Skeletal muscle cell (primary cell): ENCODE data around the gene SUSD3.
"Not testable (repeated sequence)": the region's sequence is repeated elsewhere in the genome, so short reads cannot be mapped to it uniquely, and the experiment has no call there.

Experiments used
- DNase-seq: peaks from one replicate; pipeline ENCODE4 v3.0.0-alpha.2; 2010; ENCODE audit warnings: low read depth
- H3K4me3 ChIP-seq: 2 replicates; pipeline ENCODE4 v1.5.1; 2011; ENCODE audit warnings: low read depth, mild to moderate bottlenecking, control low read depth, low read length, moderate library complexity

The SUSD3 gene

DNA sequence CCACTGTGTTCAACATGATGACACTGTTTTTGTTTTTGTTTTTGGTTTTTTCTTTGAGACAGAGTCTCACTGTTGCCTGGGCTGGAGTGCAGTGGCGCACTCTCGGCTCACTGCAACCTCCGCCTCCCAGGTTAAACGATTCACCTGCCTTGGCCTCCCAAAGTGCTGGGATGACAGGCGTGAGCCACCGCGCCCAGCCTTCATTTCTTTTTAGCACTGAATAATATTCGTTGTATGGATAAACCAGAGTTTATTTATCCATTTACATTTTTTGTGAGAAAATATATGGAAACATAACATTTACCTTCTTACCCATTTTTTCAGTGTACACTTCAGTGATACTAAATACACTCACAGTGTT lies 41.8 kb downstream of the SUSD3 start:
- H3K4me3 ChIP-seq, result no peak overlapping the region
- DNase-seq, result no peak

DNA sequence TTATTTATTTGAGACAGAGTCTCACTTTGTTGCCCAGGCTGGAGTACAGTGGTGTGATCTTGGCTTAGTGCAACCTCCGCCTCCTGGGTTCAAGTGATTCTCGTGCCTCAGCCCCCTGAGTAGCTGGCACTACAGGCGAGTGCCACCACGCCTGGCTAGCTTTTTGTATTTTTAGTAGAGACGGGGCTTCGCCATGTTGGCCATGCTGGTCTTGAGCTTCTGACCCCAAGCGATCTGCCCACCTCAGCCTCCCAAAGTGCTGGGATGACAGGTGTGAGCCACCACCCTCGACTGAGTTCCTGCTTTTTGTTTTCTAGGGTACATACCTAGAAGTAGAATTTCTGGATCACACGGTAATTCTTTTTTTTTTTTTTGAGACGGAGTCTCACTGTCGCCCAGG lies 42.6 kb downstream of the SUSD3 start:
- DNase-seq, H3K4me3 ChIP-seq: not testable (repeated sequence)

DNA sequence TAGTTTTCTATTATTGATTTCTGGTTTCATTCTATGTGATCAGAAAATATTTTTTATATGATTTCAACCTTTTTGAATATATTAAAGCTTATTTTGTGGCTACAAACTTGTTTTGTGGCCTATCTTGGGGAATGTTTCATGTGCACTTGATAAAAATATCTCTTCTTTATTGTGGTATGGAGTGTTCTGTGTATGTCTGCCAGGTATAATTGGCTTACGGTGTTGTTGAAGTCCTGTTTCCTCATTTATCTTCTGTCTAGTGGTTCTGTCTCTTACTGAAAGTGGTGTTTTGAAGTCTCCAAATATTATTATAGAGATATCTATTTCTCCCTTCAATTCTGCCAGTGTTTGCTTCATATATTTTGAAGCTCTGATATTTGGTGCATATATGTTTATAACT lies 47.1 kb downstream of the SUSD3 start:
- no peak for DNase-seq
- no peak overlapping the region for H3K4me3 ChIP-seq

DNA sequence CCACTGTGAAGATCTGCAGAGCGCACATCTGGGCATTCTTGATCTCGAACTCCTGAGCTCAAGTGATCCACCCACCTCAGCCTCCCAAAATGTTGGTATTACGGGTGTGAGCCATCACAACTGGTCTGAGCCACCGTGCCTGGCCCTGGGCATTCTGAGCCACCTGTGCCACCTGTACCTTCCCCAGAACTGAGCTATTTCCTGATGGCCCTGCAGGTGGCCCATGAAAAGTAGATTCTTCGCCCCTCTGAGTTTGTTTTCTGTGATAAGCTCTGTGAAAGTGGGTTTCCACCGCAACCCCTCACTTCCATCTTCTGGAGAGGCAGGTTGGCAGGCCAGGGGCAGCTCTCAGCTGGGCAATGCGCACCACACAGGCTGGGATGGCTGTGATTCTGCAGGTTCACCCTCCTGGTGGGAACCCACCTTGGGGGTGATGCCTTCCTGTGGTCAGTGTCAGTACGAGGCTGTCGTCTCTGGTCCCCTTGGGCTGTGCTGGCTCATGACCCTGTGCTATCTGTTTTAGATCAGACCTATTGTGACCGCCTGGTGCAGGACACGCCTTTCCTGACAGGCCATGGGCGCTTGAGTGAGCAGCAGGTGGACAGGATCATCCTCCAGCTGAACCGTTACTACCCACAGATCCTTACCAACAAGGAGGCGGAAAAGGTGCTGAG lies 48.8 kb downstream of the SUSD3 start:
- DNase-seq, result no peak
- no peak overlapping the region for H3K4me3 ChIP-seq

DNA sequence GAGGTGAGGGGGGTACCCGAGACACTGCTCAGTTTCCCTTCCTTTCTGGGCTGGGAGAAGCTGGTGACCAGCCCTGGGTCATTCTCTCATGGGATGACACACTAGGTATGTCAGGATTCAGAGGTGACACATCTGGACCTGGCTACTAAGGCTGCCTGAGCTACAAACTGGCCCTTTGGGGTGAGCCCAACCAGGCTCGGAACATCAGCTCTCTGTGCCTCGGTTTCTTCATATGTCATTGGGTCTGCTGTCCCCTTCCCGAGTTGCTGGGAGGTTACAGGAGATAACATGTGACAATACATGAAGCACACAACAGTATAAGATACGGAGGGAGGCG lies 49.3 kb downstream of the SUSD3 start:
- H3K4me3 ChIP-seq, result no peak overlapping the region
- DNase-seq, result no peak

DNA sequence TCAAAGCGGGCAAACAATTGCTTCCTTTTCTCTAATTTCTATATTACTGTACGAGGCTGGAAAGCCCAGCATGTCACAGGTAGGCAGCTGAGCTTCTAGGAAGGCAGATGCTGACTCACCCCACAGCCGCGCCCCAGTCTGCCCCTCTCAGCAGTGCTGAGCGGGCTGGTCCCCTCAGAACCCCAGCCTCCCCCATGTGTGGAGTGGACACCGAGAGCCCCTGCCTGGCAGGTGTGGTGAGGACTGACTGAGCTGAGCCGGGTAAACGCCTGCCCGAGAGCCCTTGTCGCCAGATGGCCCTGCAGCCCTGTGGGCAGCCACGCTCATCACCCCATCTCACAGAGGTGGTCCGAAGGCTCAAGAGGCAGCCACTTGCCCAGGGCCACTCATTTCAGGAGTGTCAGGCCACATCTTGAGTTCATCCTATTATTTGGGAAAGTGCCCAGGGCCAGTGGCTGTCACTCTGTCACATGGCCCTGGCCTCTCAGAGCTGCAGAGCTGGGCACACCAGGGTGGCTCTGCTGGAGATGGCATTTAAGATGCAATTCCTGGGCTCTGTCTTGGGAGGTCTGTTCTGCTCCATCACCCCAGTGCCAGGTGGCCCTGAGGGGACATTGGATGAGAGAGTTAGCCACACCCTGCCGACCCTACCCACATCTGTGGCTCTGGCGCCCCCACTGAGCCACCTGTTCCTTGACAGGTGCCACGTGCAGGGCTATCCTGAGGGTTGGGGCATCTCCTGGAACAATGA lies 50.0 kb downstream of the SUSD3 start:
- no peak overlapping the region for H3K4me3 ChIP-seq
- no peak for DNase-seq

DNA sequence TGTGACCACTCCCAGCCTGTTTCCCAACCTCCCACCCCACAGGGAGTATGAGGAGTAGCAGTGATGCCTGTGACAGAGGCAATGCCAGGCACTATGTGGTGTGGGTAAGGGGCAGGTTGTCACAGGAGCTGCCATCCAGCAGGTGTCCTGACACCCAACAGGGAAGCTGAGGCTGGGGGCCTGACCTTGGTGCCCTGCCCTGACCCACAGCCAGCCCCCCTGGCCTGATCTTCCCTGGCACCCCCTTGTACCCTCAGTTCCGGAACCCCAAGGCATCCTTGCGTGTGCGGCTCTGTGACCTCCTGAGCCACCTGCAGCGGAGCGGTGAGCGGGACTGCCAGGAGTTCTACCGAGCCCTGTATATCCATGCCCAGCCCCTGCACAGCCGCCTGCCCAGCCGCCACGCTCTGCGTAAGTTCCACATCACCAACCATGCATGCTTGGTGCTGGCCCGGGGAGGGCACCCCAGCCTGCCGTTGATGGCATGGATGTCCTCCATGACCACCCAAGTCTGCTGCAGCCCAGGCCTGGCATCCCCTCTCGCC lies 51.9 kb downstream of the SUSD3 start:
- no peak for DNase-seq
- no peak overlapping the region for H3K4me3 ChIP-seq

DNA sequence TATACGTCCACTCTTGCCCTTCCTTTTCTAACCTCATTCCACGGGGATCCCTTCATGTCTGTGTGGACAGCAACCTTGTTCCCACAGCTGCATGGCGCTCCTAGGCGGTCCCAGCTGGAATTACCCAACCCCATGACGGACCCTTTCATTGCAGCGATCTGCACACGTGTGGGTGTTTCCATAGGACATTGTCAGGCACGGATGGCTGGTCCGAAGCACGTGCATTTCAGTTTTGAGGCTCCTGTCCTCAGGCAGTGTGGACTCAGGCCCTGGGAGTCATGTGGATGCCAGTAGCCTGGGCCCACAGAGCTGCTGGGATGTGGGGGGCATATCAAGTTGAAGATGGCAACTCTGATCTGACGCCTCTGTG lies 52.5 kb downstream of the SUSD3 start:
- DNase-seq, result no peak
- H3K4me3 ChIP-seq, result no peak overlapping the region

DNA sequence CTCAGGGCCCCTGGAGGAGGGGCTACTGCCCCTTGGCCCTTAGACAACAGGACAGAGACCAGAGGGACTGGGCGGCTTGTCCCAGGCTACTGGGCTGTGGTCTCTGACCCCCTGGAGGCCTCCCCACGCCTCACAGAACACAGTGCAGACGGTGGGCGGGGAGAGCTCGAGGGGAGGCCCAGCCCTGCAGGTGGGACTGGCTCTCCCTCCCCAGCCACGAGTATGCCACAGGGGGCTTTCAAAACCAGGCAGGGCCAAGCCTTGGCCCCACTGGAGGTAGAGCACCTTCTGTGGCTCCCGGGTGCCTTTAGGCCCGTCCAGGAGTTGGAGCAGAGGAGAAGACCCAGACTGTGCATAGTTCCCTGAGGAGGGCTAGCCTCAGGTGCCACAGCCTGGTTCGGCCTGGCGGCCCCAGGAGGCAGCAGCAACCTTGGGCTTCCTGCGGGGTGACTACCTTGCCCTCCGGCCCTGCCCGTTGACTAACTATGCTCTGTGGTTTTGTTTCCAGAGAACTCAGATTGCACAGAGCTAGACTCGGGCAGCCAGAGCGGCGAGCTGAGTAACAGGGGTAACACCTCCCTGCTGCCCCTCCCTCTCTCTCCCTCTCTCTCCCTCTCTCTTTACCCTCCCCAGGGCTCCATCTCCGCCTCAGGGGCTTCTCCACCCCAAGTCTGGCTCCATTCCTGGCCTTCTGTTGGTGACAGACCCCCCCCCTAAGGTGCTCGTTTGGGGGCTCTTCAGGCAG lies 53.0 kb downstream of the SUSD3 start:
- no peak for DNase-seq
- H3K4me3 ChIP-seq, result no peak overlapping the region

DNA sequence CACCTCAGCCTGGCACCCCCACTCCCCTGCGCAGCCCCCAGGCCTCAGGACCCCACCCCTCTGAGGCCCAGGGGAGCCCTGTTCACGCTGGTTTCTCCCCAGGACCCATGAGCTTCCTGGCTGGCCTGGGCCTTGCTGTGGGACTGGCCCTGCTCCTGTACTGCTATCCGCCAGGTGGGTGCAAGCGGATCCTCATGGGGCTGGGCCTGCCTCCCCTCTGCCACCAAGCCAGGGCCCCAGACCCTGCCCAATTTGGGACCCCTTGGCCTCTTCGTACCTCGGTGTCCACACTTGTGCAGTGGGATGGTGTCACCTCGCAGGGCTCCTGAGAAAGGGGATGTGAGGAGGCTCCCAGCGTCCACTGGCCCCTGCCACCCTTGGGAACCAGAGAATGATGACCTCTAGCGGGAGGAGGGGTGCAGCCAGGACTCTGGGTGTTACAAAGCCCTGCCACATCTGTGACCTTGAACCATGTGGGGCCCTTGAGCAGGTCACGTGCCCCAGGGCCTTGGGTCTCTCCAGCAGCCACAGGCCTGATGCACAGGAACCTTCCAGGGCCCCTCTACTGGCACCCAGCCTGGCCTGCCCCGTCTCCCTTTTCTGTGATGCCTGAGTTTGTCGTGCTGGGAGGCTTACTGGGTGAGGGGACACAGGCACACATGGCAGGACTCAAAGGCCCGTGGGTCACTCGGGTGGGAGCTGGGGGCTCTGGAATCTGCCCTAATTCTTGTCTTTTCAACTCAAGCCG lies 53.8 kb downstream of the SUSD3 start:
- no peak overlapping the region for H3K4me3 ChIP-seq
- DNase-seq, result no peak

DNA sequence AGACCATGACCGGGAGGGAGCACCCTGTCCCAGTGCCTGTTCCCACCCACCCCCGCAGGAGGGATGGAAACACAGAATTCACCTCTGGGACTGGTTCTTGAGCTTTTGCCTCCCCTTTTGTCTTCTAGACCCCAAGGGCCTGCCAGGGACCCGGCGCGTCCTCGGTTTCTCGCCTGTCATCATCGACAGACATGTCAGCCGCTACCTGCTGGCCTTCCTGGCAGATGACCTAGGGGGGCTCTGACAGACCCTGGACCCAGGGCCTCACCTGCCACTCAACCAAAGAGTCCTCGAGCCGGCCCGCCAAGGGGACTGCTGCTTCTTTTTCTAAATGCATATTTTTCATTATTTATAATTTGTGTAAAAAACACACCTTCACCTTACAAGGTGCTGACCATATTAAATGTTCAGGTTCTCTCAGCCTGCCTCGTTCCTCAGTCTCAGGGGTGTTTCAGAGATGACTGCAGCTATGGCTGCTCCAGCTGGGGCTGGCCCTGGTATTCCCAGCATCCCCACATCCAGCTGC lies 54.4 kb downstream of the SUSD3 start:
- no peak overlapping the region for H3K4me3 ChIP-seq
- DNase-seq, result no peak

DNA sequence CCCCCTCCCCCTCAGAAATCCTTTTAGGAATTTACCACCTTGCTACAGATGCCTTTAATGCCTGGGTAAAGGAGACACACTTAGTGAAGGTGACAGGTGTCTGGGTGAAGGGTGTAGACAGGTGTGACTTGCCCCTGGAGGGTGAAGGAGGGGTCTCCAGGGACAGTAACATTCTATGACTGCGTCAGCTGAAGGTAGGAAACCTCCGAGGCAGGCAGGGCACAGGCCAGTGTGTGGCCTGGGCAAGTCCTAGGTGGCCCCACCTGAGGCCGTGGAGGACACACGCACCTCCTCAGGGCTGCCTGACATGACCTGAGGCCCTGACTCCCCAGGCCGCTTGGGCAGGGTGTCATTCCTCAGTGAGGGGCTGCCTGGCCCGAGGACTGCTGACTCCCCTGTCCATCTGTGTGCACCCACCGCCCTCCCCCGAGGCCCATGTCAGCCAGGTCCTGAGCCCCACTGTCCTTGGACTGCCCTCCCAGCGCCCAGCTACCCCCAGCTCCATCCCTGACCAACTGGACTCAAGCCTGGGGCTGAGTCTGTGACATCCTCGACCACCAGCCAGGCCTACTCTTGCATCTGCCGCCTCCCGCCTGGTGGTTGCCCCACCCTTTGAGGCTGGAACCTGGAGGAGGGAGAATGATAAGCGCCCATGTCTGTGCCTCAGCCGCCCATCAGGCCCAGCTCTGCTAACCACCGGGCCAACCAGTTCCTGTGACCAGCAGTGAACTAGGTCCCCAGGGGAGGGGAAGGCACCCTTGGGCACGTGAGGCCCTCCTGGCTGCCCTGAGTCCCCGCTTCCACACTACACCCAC lies 55.9 kb downstream of the SUSD3 start:
- DNase-seq, result no peak
- no peak overlapping the region for H3K4me3 ChIP-seq

DNA sequence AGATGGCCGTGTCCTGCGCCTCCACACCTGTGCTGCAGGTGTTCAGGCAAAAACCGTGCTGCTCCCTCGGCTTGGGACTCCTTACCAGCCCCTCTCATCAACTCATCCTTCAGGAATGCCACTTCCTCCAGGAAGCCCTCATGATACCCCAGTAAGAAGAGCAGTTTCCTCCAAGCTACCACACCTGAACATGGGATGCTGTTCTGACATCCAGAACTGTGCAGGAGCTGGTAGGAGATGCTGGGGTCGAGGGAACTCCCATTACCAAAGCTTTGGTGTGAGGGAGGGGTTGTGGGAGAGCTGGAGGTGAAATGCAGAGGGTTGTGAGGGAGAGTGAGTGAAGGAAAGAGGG lies 56.5 kb downstream of the SUSD3 start:
- no peak overlapping the region for H3K4me3 ChIP-seq
- DNase-seq, result no peak

DNA sequence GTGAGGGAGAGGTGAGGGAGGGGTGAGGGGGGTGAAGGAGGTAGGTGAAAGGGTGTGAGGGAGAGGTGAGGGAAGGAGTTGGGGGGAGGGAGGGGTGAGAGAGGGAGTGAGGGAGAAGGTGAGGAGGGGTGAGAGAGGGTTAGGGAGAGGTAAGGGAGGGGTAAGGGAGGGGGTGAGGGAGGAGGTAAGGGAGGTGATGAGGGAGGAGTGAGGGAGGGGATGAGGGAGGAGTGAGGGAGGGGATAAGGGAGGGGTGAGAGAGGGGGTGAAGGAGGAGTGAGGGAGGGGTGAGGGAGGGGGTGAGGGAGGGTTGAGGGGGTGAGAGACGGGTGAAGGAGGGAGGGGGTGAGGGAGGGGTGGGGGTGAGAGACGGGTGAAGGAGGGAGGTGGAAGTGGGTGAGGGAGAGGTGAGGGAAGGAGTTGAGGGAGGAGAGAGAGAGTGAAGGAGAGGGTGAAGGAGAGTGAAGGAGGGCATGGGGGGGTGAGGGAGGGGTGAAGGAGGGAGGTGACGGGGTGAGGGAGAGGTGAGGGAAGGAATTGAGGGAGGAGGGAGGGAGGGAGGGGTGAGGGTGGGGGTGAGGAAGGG lies 57.1 kb downstream of the SUSD3 start:
- no peak overlapping the region for H3K4me3 ChIP-seq
- no peak for DNase-seq

DNA sequence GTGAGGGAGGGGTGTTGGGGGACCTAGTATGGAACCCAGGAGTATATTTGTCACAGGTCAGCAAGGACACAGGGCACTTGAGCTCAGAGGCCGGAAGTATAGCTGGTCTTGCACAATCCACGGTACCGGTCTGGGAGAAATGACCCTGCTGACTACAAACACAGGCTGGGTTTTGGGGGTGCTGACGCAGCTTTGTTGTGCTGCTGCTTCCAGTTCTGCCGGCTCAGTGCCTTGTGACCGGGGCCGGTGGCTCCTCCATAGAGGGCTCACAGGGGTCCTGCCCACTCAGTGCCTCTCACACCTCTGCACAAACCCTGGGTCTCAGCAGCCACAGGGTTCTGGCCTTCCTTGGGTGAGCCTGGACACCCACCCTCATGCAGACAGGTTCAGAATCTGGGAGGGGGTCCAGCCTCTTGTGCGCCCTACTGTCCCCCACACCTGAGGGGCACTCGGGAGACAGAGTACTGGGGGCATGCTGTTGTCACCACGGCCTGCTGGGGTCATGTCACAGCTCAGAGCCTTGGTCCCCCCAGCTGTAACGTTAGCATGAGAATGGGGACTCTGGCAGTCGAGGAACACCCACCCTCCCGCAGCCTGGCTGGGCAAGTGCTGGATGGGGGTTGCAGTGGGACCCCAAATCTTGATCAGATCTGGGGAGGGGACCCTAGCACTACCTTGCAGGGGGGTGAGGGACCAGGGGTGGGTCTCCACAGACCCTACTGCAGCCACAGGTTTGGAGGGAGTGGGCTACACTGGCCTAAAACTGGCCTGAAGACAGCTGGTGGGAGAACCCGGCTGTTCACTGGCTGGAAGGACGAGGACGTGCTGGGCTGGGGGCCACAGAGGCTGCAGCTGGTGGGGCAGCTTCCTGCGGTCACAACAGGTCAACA lies 57.8 kb downstream of the SUSD3 start:
- H3K4me3 ChIP-seq, result no peak overlapping the region
- DNase-seq, result no peak

DNA sequence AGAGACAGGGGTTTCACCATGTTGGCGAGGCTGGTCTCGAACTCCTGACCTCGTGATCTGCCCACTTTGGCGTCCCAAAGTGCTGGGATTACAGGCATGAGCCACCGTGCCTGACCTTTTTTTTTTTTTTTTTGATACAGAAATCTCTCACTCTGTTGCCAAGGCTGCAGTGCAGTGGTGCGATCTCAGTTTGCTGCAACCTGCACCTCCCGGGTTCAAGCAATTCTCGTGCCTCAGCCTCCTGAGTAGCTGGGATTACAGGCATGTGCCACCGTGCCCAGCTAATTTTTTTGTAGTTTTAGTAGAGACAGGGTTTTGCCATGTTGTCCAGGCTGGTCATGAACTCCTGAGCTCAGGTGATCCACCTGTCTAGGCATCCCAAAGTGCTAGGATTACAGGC lies 59.0 kb downstream of the SUSD3 start:
- not testable (repeated sequence) for H3K4me3 ChIP-seq, DNase-seq

DNA sequence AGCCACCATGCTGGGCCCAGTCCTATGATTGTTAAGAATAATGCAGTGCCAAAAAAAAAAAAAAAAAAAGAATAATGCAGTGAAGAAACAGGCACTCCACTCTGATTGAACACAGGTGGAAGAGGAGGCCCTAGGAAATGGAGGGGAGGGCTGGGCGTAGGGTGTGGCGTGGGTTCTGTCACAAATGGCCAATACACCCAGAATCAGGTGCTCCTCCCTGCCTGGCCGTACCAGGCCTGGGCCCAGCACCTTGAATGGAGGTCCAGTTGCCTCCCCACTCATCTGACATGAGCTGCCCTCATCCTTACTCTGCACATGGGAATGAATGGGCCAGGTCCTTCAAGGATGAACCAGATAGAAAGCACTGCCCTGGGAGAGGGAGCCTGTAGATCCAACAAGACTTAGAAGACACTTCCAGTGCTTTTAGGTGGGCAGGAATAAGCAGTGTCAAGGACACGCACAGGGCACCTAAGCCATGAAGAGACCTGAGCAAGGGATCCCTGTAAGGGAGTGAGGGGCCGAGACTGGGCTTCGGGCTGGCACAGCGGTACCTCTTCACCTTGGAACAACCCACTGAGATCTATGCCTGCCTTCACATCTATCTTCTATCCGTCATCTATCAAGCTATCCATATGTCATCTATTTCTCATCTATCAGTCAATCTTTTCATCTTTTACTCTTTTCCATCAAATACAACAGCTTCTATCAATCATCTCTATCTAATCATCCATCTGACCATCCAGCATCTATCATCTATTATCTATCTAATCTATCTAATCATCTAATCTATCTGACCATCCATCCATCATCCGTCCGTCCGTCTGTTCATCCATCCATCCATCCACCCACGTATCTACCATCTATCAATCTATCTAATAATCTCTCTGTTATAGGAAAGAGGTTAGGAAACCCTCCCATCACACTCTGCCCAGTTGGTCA lies 59.7 kb downstream of the SUSD3 start:
- H3K4me3 ChIP-seq, result no peak overlapping the region
- no peak for DNase-seq
